ENCODE measurements around the gene SPRED1. TPM values are rescaled to one million over a fixed set of nuclear protein-coding genes. Genes with fewer than 3 reads are reported as not detected.

The SPRED1 gene
- total and polyA plus RNA-seq, 9 of the 15 experiments (the other 6 are each of a cell fraction or from before 2014, with no cell fraction given): 2.8 to 17.4 (median 7.9) TPM

DNA sequence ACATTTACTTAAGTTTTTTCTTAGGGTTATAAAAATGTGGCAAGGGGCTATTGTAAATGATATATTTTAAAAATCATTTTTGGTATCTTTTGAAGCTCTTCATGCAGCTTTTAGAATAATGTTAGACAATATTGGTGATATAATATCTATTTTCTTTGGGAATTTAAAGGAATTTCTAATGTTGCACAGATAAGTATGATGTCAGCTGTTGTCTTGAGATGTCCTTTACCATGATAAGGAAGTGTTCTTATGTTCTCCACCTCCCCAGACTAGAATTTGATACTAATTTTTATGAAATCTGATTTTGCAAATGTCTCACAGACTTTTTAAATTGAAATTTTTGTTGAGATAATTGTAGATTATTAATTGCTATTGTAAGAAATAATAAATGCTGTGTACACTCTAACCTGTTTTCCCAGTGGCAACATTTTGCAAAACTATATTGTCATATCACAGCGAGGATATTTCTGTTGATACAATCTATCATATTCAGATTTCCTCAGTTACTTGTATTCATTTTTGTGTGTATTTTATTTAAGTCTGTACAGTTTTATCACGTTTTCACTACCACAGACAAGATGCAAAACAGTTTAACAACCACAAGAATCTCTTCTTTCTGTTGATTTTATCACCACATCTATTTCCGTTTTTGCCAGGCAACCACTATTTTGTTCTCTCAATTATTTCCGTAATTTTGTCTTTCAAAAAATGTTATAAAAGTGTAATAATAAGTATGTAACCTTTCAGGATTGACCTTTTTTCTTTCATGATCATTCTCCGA is 55.4 kb downstream of the SPRED1 start:
- FAIRE-seq: no peak
- Histone ChIP-seq H3K9me3 (replicated peaks; ENCODE audit: control insufficient read depth, insufficient read depth, low read depth, low read length) (no peaks in the 10 kb centered on the region), H3K4me2 (ENCODE audit: insufficient read depth, low read length) (no peak overlapping the region), H4K20me1 (replicated peaks; ENCODE audit: control insufficient read depth, insufficient read depth, low read length) (no peaks in the 10 kb centered on the region), H3K27me3 (ENCODE audit: control insufficient read depth in 2 of 2, insufficient read depth in 2 of 2, low read length in 2 of 2) (no peaks in the 10 kb centered on the region), H3K79me2 (ENCODE audit: control insufficient read depth, insufficient read depth, low read length) (peaks cover 21% of the 10 kb centered on the region; the same call in 2 of the 3 replicates), H3K4me3 (no peak overlapping the region), H3K36me3 (ENCODE audit: control insufficient read depth, insufficient read depth, low read length) (peaks cover 7% of the 10 kb centered on the region; the same call in 1 of the 3 replicates), H3K27ac (ENCODE audit: extremely low read depth, low read depth, low read length) (no peak overlapping the region), H3K9me1 (ENCODE audit: control insufficient read depth, insufficient read depth, low read length) (no peaks in the 10 kb centered on the region), H3K4me1 (replicated peaks in 1 of 2; ENCODE audit: control insufficient read depth in 2 of 2, insufficient read depth in 2 of 2, low read length in 2 of 2) (no peaks in the 10 kb centered on the region), H2AFZ (ENCODE audit: low read depth, low read length) (no peak overlapping the region), H3K9ac (ENCODE audit: insufficient read depth in 1 of 2, low read depth in 2 of 2, low read length in 2 of 2) (no peak overlapping the region)
- TF ChIP-seq NUFIP1 (IDR thresholded peaks at IDR 0.05; ENCODE audit: partially characterized antibody): no peak
- TF ChIP-seq ZNF324 (CRISPR knock-in tag; IDR thresholded peaks at IDR 0.05): no peak
- TF ChIP-seq RUNX1 (IDR thresholded peaks at IDR 0.05; ENCODE audit: low read depth): no peak
- no peak for TF ChIP-seq ASH1L (IDR thresholded peaks at IDR 0.05; ENCODE audit: borderline replicate concordance, low read depth, partially characterized antibody)
- TF ChIP-seq HOXB6 (CRISPR knock-in tag; IDR thresholded peaks at IDR 0.05; ENCODE audit: borderline replicate concordance): no peak
- TF ChIP-seq TAL1 (IDR thresholded peaks at IDR 0.05): no peak
- no peak for TF ChIP-seq ZNF3 (CRISPR knock-in tag; IDR thresholded peaks at IDR 0.05)
- TF ChIP-seq NFYB (IDR thresholded peaks at IDR 0.05; ENCODE audit: extremely low read depth, insufficient read length): no peak
- no peak for TF ChIP-seq TAF7 (tag; IDR thresholded peaks at IDR 0.05)
- TF ChIP-seq ZNF57 (CRISPR knock-in tag; IDR thresholded peaks at IDR 0.05): no peak
- TF ChIP-seq E2F3 (CRISPR knock-in tag; IDR thresholded peaks at IDR 0.05): no peak
- TF ChIP-seq NRF1 (conservative IDR thresholded peaks at IDR 0.05 in 1 of 2, IDR thresholded peaks at IDR 0.05 in 1 of 2): no peak
- no peak for TF ChIP-seq ILF3 (IDR thresholded peaks at IDR 0.05; ENCODE audit: borderline replicate concordance)
- no peak for TF ChIP-seq DIDO1 (tag; IDR thresholded peaks at IDR 0.05; ENCODE audit: low read depth)
- no peak for TF ChIP-seq POLR3A (IDR thresholded peaks at IDR 0.05; ENCODE audit: borderline replicate concordance, extremely low read depth, insufficient read depth, insufficient read length)
- intact Hi-C loops (cut with micrococcal nuclease) (no loop called here), in situ Hi-C loops (cut with MboI) (no loop called here)
- 78% methylated on average over 5 of the region's 5 CpGs for WGBS (ENCODE audit: insufficient coverage, low coverage, missing lambda C conversion rate)
- no peak for ATAC-seq
- no TSS peak for BruUV-seq (replicated peaks)
- CTCF ChIA-PET (ENCODE audit: low intra/inter-chr PET ratio): no interaction called here
- POLR2A ChIA-PET: no interaction called here
- DNase-seq (ENCODE audit: extremely low read depth in 1 of 4, low spot score in 3 of 4): no peak
